ENCODE data around the gene EPN2. TPM values are rescaled to one million over a fixed set of nuclear protein-coding genes. Genes with fewer than 3 reads are reported as not detected.

The EPN2 gene
- total and polyA plus RNA-seq, 2 experiments from 2014 or later, result 34.0 to 149 TPM

DNA sequence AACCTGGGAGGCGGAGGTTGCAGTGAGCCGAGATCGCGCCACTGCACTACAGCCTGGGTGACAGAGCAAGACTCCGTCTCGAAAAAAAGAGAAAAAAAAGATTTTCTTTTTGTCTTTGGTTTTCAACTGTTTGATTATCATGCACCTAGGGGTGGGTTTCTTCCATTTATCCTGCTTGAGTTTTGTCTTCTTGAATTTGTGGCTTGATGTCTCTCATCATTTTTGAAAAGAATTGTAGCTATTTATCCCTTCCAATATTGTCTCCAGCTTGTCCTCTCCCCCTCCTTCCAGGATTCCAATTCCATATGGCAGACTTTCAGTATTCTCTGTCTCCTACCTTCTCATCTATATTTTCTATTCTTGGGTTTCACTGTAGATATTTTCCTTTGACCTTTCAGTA is 117.6 kb downstream of the EPN2 start:
- Mint-ChIP-seq H3K27me3 (ENCODE audit: insufficient read depth, low read depth, poor library complexity) (no peaks in the 10 kb centered on the region), H3K9me3 (no peaks in the 10 kb centered on the region), H3K36me3 (ENCODE audit: low read depth) (peaks cover 7% of the 10 kb centered on the region; the same call in 2 of the 3 replicates), H3K4me3 (no peak overlapping the region), H3K4me1 (no peaks in the 10 kb centered on the region), H3K27ac (no peak overlapping the region)
- Histone ChIP-seq H4K20me1 (replicated peaks; ENCODE audit: insufficient read depth) (no peaks in the 10 kb centered on the region; the same call in 1 of the 2 replicates), H3K27me3 (ENCODE audit: insufficient read depth) (no peaks in the 10 kb centered on the region), H3K79me2 (replicated peaks; ENCODE audit: insufficient read depth) (no peaks in the 10 kb centered on the region), H2AFZ (no peak overlapping the region), H3K9me2 (ENCODE audit: insufficient read depth) (no peaks in the 10 kb centered on the region), H3K27ac (ENCODE audit: low read depth) (no peak overlapping the region), H3F3A (replicated peaks; ENCODE audit: low read depth) (no peaks in the 10 kb centered on the region), H3K36me3 (ENCODE audit: insufficient read depth) (no peaks in the 10 kb centered on the region), H3K4me3 (no peak overlapping the region), H3K4me2 (no peak overlapping the region), H3K4me1 (ENCODE audit: insufficient read depth) (no peaks in the 10 kb centered on the region)
- ATAC-seq, result no peak
- no peak for TF ChIP-seq ZNF114 (CRISPR knock-in tag; IDR thresholded peaks at IDR 0.05)
- TF ChIP-seq STAT1 (IDR thresholded peaks at IDR 0.05; ENCODE audit: unreplicated experiment), result no peak
- TF ChIP-seq NANOG (IDR thresholded peaks at IDR 0.05; ENCODE audit: borderline replicate concordance), result no peak
- TF ChIP-seq CREB1 (CRISPR knock-in tag; IDR thresholded peaks at IDR 0.05; ENCODE audit: low read depth), result no peak
- no peak for TF ChIP-seq ZNF331 (CRISPR knock-in tag; IDR thresholded peaks at IDR 0.05; ENCODE audit: low read depth)
- TF ChIP-seq JUNB (IDR thresholded peaks at IDR 0.05; ENCODE audit: unreplicated experiment), result no peak
- TF ChIP-seq, protein P1, sequence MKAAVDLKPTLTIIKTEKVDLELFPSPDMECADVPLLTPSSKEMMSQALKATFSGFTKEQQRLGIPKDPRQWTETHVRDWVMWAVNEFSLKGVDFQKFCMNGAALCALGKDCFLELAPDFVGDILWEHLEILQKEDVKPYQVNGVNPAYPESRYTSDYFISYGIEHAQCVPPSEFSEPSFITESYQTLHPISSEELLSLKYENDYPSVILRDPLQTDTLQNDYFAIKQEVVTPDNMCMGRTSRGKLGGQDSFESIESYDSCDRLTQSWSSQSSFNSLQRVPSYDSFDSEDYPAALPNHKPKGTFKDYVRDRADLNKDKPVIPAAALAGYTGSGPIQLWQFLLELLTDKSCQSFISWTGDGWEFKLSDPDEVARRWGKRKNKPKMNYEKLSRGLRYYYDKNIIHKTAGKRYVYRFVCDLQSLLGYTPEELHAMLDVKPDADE (IDR thresholded peaks at IDR 0.05), result no peak
- no peak for TF ChIP-seq EZH2 (IDR thresholded peaks at IDR 0.05; ENCODE audit: low read depth, unreplicated experiment)
- TF ChIP-seq, protein P2, sequence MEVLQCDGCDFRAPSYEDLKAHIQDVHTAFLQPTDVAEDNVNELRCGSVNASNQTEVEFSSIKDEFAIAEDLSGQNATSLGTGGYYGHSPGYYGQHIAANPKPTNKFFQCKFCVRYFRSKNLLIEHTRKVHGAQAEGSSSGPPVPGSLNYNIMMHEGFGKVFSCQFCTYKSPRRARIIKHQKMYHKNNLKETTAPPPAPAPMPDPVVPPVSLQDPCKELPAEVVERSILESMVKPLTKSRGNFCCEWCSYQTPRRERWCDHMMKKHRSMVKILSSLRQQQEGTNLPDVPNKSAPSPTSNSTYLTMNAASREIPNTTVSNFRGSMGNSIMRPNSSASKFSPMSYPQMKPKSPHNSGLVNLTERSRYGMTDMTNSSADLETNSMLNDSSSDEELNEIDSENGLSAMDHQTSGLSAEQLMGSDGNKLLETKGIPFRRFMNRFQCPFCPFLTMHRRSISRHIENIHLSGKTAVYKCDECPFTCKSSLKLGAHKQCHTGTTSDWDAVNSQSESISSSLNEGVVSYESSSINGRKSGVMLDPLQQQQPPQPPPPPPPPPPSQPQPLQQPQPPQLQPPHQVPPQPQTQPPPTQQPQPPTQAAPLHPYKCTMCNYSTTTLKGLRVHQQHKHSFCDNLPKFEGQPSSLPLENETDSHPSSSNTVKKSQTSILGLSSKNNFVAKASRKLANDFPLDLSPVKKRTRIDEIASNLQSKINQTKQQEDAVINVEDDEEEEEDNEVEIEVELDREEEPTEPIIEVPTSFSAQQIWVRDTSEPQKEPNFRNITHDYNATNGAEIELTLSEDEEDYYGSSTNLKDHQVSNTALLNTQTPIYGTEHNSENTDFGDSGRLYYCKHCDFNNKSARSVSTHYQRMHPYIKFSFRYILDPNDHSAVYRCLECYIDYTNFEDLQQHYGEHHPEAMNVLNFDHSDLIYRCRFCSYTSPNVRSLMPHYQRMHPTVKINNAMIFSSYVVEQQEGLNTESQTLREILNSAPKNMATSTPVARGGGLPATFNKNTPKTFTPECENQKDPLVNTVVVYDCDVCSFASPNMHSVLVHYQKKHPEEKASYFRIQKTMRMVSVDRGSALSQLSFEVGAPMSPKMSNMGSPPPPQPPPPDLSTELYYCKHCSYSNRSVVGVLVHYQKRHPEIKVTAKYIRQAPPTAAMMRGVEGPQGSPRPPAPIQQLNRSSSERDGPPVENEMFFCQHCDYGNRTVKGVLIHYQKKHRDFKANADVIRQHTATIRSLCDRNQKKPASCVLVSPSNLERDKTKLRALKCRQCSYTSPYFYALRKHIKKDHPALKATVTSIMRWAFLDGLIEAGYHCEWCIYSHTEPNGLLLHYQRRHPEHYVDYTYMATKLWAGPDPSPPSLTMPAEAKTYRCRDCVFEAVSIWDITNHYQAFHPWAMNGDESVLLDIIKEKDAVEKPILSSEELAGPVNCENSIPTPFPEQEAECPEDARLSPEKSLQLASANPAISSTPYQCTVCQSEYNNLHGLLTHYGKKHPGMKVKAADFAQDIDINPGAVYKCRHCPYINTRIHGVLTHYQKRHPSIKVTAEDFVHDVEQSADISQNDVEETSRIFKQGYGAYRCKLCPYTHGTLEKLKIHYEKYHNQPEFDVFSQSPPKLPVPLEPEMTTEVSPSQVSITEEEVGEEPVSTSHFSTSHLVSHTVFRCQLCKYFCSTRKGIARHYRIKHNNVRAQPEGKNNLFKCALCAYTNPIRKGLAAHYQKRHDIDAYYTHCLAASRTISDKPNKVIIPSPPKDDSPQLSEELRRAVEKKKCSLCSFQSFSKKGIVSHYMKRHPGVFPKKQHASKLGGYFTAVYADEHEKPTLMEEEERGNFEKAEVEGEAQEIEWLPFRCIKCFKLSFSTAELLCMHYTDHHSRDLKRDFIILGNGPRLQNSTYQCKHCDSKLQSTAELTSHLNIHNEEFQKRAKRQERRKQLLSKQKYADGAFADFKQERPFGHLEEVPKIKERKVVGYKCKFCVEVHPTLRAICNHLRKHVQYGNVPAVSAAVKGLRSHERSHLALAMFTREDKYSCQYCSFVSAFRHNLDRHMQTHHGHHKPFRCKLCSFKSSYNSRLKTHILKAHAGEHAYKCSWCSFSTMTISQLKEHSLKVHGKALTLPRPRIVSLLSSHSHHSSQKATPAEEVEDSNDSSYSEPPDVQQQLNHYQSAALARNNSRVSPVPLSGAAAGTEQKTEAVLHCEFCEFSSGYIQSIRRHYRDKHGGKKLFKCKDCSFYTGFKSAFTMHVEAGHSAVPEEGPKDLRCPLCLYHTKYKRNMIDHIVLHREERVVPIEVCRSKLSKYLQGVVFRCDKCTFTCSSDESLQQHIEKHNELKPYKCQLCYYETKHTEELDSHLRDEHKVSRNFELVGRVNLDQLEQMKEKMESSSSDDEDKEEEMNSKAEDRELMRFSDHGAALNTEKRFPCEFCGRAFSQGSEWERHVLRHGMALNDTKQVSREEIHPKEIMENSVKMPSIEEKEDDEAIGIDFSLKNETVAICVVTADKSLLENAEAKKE (CRISPR knock-in tag; IDR thresholded peaks at IDR 0.05), result no peak
- TF ChIP-seq, protein P3, sequence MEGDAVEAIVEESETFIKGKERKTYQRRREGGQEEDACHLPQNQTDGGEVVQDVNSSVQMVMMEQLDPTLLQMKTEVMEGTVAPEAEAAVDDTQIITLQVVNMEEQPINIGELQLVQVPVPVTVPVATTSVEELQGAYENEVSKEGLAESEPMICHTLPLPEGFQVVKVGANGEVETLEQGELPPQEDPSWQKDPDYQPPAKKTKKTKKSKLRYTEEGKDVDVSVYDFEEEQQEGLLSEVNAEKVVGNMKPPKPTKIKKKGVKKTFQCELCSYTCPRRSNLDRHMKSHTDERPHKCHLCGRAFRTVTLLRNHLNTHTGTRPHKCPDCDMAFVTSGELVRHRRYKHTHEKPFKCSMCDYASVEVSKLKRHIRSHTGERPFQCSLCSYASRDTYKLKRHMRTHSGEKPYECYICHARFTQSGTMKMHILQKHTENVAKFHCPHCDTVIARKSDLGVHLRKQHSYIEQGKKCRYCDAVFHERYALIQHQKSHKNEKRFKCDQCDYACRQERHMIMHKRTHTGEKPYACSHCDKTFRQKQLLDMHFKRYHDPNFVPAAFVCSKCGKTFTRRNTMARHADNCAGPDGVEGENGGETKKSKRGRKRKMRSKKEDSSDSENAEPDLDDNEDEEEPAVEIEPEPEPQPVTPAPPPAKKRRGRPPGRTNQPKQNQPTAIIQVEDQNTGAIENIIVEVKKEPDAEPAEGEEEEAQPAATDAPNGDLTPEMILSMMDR (conservative IDR thresholded peaks at IDR 0.05; ENCODE audit: low read depth in 2 of 2), result no peak
- no peak for DNase-seq (ENCODE audit: low spot score)
